Measurements from ENCODE around the gene UBE2E3.
"Not testable (repeated sequence)": the region's sequence is repeated elsewhere in the genome, so short reads cannot be mapped to it uniquely, and the experiment has no call there.

UBE2E3 gene

GRCh38 chr2:181085734-181086133 lies 105.3 kb downstream of the UBE2E3 start:
- no peak for DNase-seq

DNA sequence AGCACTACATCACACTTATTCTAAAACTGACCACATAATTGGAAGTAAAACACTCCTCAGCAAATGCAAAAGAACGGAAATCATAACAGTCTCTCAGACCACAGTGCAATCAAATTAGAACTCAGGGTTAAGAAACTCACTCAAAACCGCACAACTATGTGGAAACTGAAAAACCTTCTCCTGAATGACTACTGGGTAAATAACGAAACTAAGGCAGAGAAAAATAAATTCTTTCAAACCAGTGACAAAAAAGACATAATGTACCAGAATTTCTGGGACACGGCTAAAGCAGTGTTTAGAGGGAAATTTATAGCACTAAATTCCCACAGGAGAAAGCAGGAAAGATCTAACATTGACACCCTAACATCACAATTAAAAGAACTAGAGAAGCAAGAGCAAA lies 111.5 kb downstream of the UBE2E3 start:
- DNase-seq = not testable (repeated sequence)

DNA sequence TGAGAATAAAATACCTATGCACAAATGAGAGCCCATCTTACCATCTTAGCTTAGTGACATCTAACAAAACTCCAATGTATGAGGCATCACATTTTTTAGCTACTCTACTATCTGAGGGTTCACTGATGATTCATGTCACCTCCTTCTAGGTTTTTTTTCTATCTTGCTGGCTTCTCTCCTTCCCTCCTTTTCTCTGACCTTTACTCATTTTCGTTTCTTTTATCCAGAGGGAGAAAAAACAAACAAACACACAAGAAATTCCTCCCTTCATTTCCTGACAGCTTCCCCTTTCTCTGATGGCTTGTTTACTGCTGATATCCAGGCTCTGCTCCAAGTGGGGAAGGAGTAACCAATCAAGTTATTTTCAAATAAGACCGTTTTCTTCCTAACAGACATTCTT lies 115.1 kb downstream of the UBE2E3 start:
- no peak for DNase-seq

DNA sequence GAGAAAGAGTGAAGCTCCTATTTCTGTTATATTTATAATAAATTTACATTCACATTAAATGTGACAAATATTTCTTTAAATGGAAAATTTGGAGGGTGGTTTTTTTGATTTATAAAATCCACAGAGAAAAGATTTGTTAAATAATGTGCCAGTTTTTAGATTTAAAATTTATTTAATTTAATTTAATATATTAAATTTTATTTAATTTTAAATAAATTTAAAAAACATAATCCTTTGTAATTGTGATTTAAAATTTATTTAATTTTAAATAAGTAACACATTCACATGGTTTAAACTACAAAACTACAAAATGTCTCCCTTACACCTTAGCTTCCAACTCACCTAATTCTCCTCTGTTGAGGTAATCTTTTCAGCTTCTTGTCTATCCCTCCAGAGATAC lies 123.3 kb downstream of the UBE2E3 start:
- DNase-seq = no peak

DNA sequence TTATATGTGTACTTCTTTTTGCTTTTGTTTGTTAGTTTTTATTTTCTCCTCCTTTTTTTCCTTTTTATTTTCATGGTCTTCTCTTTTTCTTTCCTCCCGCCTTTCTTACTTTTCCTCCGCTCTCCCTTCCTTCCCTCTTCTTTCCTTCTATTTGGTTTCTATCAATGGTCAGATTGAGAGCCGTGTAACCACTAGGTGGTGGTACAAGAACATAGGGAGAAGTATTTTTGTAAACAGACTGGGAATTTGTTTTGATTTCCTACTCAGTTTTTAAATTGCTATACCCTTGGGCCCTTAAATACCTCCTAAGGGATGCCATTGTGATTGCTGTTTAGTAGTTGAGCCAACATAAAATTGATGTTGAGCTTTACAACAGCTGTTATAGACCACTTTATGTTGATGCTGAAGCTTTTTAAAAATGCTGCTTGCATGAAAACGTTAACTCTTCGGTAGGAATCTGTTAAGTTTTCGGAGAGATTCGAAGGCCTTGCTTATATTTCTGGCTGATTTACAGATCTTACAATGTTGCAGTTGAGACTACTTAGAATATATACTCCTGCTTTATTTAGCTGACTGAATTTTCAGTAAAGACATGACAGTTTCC lies 124.2 kb downstream of the UBE2E3 start:
- no peak for DNase-seq

DNA sequence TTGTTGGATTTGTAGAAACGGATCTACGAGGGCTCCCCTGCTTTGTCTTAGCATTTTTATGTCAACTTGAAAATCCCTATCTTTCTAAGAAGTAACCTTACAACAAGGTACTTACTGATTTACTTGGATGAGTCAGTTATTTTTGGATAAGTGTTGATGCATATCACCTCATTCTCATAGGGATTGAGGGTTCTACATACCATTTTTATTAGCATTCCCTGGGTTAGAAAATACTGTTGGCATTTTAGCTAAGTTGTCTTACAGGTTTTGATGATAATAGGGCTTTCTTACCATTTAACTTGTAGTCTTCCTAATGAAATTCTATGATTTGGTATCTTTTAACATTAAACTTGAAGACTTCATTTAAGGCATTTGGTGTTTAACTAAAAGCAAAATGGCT lies 125.2 kb downstream of the UBE2E3 start:
- no peak for DNase-seq

DNA sequence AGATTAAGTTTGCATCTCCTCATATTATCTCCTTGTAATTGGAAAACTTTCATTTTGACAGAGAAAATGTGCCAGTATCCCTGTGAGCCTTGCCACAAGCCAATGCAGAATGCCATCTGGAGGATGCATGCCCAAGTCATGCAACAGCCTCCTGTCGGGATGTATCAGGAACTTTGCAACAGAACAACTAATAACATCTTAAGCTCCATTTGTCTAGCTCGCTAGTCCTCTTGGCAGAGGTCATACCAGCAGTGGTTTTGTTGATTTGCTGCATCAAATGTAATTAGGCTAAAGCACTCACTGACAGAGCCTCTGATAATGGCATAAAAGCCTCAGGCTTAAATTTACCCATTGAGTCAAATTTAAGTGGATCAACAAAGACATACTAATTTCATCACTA lies 125.8 kb downstream of the UBE2E3 start:
- no peak for DNase-seq

- no peak for DNase-seq
Measured at GRCh38 chr2:181106789-181107627, 126.6 kb downstream of the UBE2E3 start.

GRCh38 chr2:181107628-181107945 lies 127.2 kb downstream of the UBE2E3 start:
- no peak for DNase-seq

- DNase-seq = no peak
Measured at GRCh38 chr2:181111059-181111458, 130.7 kb downstream of the UBE2E3 start.

DNA sequence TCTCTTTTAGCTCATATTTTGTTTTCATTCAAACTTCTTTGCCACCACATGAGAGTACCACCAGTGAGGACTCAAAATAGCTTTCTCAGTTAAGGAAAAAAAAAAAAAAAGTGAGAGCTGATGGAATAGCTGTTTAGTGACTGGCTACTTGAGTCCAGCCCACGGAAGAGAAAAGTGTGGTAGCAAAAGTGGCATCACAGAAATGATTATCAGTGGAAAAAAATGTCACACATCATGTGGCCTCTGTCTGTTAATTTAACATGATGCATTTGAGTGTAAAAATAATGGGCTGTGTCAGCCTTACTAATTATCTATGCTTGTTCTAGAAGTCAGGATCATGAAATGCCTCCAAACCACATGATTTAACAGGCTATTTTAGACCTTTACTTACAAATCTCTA lies 132.5 kb downstream of the UBE2E3 start:
- DNase-seq = no peak

Data from islet precursor cell (in vitro differentiated cells).